GM18498 (cell line): ENCODE data around the gene AHNAK2.

Source experiments
- ATAC-seq: cut with Tn5 transposase; IDR thresholded peaks from one replicate; pipeline ENCODE4 v1.9.1; 2021; ENCODE audit warnings: mild to moderate bottlenecking, moderate library complexity; ENCODE audit not compliant: unreplicated experiment

AHNAK2 gene

DNA sequence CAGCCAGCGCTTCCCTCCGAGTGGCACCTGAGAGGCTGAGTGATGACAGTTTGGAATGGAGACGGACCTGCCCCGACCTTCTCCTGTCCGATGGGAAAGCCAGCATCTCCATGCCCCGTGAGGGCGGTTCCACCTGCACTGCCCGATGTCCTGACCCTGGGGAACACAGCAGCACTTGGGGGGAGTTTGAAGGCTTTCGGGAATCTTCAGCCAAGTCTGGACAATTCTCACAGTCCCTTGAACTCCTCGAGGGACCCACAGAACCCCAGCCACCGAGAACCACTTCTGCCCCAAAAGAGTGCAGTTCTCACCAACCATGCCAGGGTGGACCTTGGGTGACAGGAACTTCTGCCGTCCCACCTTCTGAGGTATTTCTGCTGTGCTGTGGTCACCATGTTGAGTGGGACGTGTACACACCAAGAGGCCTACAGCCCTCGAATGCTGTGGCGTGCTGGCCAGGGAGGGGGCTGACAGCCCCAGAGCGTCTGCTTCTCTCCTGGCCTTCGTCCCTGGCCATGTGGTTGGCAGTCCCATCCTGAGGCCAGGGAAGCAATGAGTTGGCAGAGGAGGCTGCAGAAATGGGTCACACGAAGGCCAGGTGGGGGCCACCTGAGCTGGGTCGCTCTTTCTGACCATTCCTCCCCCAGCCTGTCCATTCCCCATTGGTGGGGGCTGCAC, 8.5 kb upstream of the AHNAK2 start:
- no peak for ATAC-seq

DNA sequence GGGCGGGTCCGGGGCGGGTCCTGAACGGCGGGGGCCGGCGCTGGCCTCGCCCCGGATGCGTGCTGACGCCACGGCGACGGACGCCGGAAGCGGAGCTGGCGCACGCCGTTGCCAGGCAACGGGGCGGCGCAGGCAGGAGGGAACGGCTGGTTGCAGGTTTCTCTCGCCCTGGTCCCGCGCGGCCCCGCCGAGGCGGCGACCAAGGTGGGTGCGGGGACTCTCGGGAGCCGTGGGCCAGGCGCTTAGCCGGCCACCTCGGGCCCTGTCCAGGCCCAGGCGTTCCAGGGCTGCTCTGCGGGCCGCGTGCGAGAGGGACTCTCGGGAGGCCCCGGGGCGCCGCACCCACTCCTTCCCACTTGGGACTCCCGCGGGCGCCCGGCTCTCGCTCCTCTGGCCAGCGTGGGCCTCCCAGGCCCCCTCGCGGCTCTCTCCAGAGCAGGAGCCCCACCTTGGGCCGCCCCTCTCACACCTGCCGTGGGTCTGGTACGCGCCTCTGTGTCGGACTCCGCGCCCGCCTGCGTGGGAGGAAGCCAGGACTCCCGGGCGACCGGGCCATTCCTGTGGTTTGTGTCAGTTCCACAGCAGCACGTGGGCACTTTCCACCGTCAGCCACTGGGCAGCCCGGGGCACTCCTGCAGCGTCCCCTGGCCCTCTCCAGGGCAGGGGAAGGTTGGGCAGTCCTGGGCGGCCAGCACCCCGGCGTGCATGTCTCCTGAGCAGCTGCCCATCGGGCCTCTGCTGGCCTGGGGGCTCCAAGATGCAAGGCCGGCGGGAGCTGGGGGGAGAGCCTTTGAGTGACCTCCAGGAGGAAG, 7.7 kb upstream of the AHNAK2 start, which contains the start of gene CLBA1:
Gene CLBA1 (plus strand): TSS at position 114 of the 812 bp plus-strand sequence. CDS start 644 bp downstream, at position 758.
- ATAC-seq, result peak; percentile 92

DNA sequence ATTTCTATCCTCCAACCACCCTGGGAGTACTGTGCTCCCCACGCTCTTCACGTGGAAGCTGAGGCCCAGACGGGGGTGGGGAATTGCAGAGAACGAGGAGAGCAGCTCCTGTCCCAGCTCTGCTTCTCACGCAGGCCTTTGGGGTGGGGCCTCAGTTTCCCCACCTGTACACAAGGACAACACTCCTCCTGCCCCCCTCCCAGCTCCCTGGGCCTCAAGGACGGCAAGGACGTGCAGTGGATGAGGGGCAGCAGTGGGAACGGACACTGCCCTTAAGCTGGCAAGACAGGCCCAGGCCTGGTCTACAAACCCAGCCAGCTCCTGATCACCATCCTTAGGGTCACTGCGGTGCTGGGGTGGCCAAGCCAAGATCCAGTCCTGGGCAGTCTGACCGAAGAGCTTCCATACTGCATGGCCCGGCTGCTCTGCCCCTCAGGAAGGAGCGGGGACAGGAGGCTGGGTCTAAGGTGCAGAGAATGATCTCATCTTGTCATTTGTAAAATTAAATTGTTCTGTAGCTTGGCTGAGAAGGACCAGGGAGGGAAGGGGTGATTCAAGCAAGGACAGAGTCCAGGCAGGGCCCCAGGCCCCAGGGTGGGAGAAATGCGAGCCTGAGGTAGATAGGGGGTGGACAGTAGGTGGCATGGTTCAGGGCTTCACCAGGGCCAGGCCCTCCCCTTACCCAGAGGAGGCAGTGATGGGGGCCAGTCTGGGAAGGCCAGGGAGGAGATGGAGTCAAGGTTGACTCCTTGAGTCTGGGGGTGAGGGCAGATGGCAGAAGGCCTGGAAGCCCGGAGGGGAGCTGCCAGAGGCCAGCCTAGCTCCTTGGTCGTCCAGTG, 6.1 kb upstream of the AHNAK2 start:
- no peak for ATAC-seq

DNA sequence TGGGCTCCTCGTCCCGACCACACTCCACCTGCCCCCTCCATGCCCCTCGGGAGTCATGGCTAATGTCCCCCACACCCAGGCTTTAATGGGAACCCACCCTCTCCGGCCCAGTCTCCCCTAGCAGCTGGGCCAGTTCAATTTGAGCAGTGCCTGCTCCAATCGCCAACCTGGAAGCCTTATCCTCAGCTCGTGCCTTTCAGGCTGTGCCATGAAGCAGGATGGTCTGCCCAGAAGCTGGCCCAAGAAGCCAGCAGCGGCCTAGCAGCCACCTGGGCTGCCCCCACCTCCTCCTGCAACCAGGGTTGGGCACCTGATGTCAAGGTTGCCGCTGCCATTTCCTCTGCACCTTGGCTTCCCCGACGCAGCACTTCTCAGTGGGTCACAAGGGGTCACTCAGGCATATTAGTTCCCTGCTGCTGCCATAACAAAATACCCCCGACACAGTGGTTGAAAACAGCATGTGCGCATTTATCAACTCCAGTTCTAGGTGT, 5.1 kb upstream of the AHNAK2 start:
- ATAC-seq, result no peak

DNA sequence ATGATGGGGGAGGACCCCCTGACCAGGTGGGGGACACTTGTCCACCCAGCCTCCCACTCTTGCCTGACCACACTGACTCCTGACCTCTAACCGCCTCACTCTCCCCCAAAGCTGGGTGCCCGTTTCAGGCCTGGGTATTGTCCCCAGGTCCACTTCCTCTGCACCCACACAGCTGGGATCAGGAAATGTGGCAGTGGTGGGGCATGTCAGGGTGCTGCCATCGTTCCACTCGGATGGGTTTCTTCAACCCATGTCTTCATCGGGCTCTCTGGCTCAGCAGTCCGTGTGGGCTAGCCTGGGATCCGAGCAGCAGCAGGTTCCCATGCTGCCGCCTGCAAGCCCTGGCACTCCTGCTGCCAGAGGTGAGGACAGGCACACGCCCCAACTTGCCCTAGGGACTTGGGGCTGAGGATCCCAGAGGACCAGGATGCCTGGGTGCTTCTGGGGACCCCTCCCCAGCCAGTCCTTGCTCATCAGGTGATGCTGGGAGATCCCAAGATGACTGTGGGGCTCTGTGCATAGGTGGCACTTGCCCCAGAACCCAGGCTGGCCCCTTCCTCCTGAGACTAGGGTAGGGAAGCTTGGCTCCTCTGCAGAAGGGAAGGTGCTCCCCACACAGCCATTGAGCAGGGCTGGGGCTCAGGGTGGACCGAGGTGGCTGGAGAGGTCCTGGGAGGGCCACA, 4.5 kb upstream of the AHNAK2 start:
- no peak for ATAC-seq

DNA sequence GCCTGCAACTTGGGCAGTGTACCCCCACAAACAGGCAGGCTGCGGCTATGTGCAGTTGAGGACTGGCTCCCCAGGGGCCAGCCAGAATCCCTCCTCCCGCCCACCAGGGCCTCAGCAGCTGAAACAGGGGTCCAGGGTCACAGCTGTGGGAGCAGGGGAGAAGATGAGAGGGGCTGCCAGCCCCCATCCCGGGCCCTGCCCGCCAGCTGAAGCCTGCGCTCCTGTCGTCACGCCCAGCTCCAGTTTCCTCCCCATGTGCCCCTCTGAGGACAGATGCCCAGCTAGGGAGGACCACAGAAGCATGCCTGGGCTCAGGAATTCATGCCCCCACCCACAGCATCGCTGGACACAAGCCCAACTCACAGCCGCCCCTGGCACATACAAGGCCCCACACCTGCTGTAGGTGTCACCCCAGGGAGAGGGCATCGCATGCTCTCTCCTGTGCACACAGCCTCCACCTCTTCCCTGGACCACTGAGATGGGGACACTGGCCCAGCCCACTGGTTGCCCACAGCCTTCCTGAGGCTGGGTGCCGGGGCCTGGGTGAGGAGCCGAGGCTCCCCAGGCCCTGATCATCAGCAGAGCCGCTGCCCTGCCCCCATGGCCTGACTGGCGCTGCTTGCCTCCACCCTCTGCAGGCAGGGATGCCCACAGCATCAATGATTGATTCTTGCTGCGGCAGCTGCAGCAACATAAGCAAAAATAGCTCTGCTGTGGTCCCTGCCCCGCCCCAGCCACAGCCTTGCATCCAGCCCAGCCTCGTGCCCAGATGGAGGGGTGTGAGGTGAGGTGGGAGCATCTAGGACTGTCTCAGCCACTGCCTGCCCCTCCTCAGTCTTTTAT, 3.7 kb upstream of the AHNAK2 start:
- ATAC-seq, result no peak

DNA sequence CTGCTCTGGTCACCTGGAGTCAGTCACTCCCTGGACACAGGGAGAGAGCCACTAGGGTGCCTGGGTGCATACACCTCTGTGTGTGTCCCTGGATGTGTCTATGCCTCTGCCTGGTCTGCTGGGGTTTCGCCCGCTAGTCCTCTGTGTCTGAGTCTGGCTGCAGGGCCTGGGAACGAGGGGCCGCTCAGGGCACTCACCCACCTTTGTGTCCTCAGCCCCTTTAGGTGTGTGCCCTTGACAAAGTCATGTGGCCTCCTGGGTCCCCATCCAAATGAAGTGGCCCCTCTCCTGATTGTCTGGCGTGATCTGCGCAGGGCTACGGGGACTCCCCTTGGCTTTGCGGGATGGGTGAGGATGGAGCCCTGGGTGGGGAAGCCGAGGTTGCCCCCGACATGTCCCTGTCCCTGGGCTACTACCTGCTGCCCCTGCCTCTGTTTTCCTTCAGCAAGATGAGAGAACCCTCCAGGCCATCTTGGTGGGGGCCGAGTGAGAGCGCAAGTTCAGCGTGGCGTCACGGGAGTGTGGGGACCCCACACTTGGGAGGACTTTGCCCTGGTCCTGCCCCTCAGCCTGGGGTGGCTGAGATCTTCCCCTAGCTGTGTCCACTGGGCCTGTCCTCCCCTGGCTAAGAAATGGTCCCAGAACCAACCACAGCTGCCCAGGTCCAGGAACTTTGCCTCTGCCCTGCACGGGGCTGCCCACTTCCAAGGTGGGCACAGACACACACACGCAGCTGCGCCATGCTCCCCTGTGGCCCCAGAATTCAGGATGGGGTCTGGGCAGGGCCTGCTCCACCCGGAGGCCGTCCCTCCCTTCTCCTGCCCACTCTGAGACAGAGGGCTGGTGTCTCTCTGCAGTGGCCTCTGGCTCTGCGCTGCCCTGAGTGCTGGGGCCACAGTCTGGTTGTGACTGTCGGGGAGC, 2.7 kb upstream of the AHNAK2 start:
- ATAC-seq, result no peak

DNA sequence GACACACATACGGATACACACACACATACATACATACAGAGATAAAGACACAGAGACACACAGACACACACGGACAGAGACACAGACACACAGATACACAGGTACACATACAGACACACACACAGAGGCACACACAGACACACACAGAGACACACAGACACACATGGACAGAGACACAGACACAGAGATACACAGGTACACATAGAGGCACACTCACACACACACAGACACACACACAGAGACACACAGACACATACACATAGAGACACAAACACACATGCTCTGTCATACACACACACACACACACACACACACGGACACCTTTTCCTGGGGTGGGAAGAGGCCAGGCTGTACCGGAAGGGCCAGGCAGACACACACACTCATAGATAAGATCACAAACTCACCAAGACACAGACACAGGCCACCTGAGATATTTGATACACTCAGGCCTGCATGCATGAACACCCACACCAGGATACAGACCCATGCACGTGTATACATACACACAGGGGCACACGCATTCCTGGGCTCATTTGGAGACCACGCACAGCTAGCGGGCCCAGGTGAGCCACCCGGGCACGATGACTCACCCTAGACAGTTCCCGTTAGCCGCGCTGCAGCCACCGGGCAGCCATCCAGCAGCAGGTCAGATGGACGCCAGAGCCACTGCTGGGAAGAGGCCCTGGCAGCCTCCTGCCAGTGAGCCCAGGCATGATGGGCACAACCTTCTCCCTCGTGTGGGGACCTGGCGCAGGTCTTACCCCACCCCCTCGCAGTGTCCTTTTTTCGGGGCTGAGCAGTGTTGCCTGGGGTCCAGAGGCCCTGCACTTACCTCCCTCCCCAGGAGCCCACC, 1.8 kb upstream of the AHNAK2 start:
- ATAC-seq, result no peak

DNA sequence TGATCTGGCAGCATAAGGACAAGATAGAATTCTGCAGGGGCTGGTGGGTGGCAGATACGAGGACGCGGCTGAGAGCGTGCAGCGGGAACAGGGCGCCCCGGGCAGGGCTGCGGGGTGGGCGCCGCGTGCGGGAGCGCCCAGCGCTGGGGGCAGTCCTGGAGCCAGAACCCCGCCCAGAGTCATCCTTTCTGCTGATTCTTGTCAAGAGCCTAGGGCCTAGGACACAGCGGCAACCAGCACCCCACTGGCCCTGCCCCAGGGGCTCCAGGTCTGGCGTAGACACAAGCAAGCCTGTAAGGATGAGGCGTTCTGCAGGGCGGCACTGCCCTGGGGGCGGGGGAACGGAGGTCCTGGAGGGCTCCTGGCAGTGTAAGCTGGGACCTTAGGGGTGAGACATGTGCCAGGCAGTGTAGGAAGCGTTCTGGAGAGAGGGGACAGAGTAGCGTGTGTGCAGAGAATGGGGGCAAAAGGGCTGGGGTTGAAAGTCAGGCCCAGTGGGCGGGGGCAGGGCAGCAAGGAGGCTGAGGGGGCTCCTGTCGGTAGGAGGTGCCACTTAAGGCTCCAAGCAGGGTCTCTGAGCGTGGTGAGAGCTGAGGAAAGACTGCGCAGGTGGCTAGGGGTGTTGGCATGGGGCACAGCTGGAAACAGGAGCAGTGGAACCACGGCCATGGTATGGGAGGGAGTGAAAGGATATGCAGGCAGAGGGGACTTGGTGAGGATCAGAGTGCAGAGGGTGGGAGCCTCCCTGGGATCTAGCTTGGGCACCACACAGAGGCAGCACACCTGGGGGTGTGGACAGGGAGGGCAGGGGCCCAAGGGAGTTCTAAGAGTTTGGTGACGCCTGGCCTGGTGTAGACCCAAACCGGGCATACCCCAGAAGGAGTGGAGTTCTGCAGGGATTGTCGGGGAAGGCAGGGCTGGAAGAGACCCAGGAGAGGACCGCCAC, 845 bp upstream of the AHNAK2 start:
- no peak for ATAC-seq

DNA sequence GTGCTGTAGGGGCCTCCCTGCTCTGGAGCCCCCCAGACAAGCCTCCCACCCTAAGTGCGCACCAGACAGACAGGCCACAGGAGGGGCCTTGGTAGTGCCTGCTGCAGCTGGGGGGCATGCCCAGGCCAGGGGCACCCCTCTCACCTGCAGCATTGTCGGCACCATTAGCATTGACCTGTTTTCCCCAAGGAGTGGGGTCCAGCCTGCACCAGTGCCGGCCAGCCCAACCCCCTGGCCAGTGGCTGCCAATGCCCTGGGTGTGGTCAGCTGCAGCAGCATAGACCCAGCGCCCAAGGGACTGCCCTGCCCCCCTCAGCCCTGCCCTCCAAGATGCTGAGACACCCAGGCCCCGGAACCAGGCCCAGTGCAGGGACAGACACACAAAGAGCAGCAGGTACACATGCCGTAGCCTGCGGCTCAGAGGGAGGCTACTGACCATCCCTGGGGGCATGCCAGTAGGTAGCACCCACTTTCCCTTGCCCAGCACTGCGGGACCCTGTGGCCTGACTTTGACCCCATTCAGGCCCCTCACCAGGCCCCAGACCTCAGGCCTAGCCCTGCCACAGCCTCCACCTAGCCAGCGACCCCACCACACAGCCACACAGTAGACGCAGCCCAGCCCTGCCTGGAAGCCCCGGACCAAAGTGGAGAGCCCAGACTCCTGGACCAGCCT, 1.0 kb downstream of the AHNAK2 start:
- no peak for ATAC-seq

DNA sequence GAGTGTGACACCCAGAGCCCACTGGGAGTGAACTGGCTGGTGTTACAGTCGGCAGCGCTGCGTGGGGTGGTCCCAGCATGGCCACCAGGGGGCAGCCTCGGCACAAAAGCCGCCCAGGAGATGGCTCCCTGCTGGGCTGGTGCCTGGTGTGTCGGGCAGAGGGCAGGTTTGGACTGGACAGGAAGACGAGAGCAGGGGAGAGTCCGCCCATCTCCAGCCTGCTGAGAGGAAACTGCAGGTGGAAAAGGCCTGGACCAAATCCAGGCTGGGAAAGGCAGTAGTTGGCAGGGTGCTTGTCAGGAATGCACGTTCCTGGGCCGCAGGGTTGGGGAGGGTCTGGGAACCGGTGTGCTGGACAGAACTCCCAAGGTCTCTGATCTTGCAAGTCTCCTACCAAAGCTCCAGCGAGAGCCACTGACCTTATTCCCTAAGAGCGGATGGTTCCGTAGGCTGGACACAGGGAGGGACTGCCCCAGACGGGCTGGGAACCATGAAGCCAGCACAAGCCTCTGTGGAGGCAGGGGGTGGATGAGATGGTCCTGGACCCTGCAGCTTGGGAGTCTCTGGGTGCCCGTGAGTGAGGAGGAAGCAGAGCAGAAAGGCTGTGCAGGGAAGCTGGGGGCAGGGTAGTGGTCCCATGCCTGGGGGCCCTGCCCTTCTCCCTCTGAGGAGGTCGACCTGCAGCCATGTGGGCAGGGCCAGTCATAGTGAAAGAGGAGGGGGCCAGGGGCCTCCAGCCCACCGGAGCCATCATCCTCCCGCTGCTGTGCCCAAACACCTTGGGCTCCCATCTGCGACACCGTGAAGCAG, 1.8 kb downstream of the AHNAK2 start:
- ATAC-seq, result no peak

DNA sequence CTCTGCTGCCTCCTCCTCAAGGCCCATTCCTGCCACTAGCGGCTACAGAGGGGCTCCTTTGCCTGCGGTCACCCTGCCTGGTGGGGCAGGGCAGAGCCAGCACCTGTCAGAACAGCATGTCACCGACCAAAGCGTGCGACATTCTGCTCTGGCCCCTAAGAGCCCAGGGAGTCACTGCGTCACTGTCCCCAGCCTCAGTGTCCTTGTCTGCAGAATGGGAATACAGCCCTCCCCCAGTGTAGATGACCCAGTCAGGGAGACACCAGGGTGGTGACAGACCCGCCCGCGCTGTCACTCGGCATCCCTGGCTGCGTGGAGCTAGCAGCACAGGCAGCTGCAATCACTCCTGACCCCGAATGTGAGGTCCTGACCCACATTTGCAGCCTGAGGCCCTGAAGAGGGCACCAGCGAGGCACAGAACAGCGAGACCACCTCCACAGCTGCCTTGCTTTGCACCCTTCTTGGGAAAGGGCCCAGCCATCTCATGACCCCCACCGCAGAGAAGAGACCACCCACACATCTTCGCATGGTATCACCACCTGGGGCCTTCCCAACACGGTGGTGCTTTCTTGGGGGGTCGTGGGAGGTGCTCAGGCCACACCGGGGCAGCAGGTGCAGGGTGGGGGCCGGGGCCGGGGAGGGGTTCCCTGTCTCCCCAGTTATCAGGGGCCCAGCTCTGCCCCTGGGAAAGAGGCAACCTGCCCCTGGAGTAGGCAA, 2.5 kb downstream of the AHNAK2 start:
- ATAC-seq, result no peak

DNA sequence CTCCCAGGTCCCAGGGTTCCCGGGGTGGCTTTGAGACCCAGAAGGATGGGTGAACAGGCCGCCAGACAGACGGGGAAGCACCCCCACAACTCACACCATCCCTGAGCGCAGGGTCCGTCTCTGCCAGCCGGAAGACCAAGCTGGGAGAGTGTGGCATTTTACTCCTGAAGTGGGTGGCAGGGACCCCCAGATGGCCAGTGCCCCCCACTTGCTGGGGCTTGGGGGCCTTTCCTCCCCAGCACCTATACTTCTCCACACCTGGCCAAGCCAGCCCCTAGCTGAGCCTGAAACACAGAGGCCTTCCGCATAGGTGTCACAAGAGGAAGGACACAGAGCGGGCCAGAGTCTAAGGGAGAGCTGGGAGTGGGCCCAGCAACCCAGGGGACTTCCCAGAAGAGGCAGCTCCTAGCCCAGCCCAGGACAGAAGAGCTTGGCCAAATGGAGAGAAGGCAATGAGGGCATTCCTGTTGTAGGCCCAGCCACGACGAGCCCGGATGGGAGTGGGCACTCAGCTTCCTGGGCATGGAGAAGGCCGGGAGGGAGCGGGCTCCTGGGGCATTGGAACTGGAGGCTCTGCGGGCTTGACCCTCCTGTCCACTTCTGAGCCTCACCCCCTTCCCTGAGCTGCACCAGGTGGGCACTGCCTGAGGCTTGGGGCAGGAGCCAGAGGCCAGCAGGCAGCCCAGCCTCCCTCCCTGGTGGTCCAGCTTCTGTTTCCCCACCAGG, 3.3 kb downstream of the AHNAK2 start:
- ATAC-seq, result no peak

DNA sequence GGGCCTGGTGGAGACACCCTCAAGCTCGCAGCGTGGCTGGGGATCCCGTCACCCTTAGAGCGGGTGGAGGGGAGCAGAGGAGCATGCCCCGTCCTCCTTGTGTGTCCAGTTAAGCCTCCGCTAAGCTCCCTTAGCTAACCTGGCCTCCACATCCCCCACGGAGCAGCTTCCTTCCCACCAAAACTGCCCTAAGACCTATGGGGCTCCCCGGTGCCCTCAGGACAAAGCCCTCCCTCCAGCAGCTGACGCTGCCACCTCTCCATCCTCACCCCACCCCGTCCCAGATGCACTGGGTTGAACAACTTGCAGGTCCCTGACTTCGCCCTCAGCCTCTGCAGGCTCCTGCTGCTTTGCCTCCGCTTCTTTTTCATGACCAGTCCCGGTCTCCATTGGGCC, 4.0 kb downstream of the AHNAK2 start:
- ATAC-seq, result no peak
